Activated naive CD4-positive, alpha-beta T cell treated with anti-CD3 and anti-CD28 coated beads, Interleukin-2, amount 50 U/mL, for 72 hours (primary cell): ENCODE results near the gene UBE3D. TPM values are rescaled to one million over a fixed set of nuclear protein-coding genes. Genes with fewer than 3 reads are reported as not detected.

ENCODE experiments used
- ATAC-seq, 2 donors: fragments of 150-1000 bp; cut with Tn5 transposase; 2 replicates each; pipeline ENCODE4 v1.10.0; 2021; ENCODE audit warnings: mild to moderate bottlenecking in 2 of 2, moderate library complexity in 2 of 2
- DNase-seq, 2 donors: peaks; one replicate each; pipeline ENCODE4 v3.0.0; 2021 to 2022; ENCODE audit warnings: low spot score in 2 of 2
- H3K27ac Mint-ChIP-seq, 2 donors: one replicate each; pipeline ENCODE4 v1.8.0; 2022; ENCODE audit warnings: mild to moderate bottlenecking in 2 of 2, mixed read lengths in 2 of 2
- H3K36me3 Mint-ChIP-seq, 2 donors: one replicate each; pipeline ENCODE4 v1.8.0; 2022; ENCODE audit warnings: mixed read lengths in 2 of 2
- H3K9me3 Mint-ChIP-seq, 2 donors: one replicate each; pipeline ENCODE4 v1.8.0; 2022; ENCODE audit warnings: mixed read lengths in 2 of 2
- total RNA-seq, 2 donors: library from RNA; stranded (reverse); gene quantifications; one replicate each; pipeline ENCODE4 v1.2.3, GENCODE V29; 2022

UBE3D gene
- 10 to 100 TPM in 1 of 2 donors, 1 to 10 TPM in 1; 6.0 to 10.3 TPM for total RNA-seq

GRCh38 chr6:83065511-83066192 is at the start of gene UBE3D:
Gene UBE3D, minus strand, starts transcription at chr6:83065841. Its CDS starts 123 bp downstream, at chr6:83065718.
- DNase-seq: peak; percentile 94 to 98
- Mint-ChIP-seq H3K36me3 (no peaks in the 10 kb centered on the region), H3K9me3 (no peaks in the 10 kb centered on the region), H3K27ac (peak within 1 kb of the TSS; percentile 72 to 92)
- peak; percentile 78 to 79 for ATAC-seq

GRCh38 chr6:83114164-83114563 is 48.5 kb upstream of the UBE3D start:
- no peak for DNase-seq
- Mint-ChIP-seq H3K36me3 (no peaks in the 10 kb centered on the region), H3K9me3 (no peaks in the 10 kb centered on the region), H3K27ac (no peak overlapping the region)
- no peak for ATAC-seq

- Mint-ChIP-seq H3K27ac (no peak overlapping the region), H3K9me3 (no peaks in the 10 kb centered on the region), H3K36me3 (no peaks in the 10 kb centered on the region)
- DNase-seq: no peak
- no peak for ATAC-seq
These were observed 47.6 kb upstream of the UBE3D start for GRCh38 chr6:83113258-83113657.

- DNase-seq (no peak), ATAC-seq (no peak)
- no peak overlapping the region for H3K27ac Mint-ChIP-seq
- peaks cover 4 to 7% of the 10 kb centered on the region in 2 donors for H3K9me3 Mint-ChIP-seq
- peaks cover 9 to 15% of the 10 kb centered on the region in 2 donors for H3K36me3 Mint-ChIP-seq
These were observed 42.7 kb upstream of the UBE3D start for GRCh38 chr6:83108378-83108777.

GRCh38 chr6:83098589-83098988 is 32.9 kb upstream of the UBE3D start:
- ATAC-seq: no peak
- Mint-ChIP-seq H3K27ac (no peak overlapping the region), H3K9me3 (peaks cover 7% of the 10 kb centered on the region in 2 donors), H3K36me3 (peaks cover 14 to 29% of the 10 kb centered on the region in 2 donors)
- DNase-seq: no peak

GRCh38 chr6:83097675-83098074 is 32.0 kb upstream of the UBE3D start:
- ATAC-seq (no peak), DNase-seq (no peak)
- H3K27ac Mint-ChIP-seq: no peak overlapping the region
- peaks cover 4 to 7% of the 10 kb centered on the region in 2 donors for H3K9me3 Mint-ChIP-seq
- peaks cover 8 to 20% of the 10 kb centered on the region in 2 donors for H3K36me3 Mint-ChIP-seq

GRCh38 chr6:83097204-83097603 is 31.6 kb upstream of the UBE3D start:
- ATAC-seq: no peak

GRCh38 chr6:83096791-83097190 is 31.1 kb upstream of the UBE3D start:
- peaks cover 0 to 7% of the 10 kb centered on the region in 2 donors for H3K9me3 Mint-ChIP-seq
- DNase-seq (no peak), ATAC-seq (no peak)
- peaks cover 0 to 11% of the 10 kb centered on the region in 2 donors for H3K36me3 Mint-ChIP-seq
- H3K27ac Mint-ChIP-seq: no peak overlapping the region

More at GRCh38 chr6:83097204-83097603, 31.6 kb upstream of the UBE3D start:
- Mint-ChIP-seq H3K36me3 (peaks cover 3 to 15% of the 10 kb centered on the region in 2 donors), H3K9me3 (peaks cover 2 to 7% of the 10 kb centered on the region in 2 donors), H3K27ac (no peak overlapping the region)
- DNase-seq: no peak

GRCh38 chr6:83092756-83093399 is 27.2 kb upstream of the UBE3D start:
- ATAC-seq (no peak), DNase-seq (no peak)
- peaks cover 0 to 7% of the 10 kb centered on the region in 2 donors for H3K9me3 Mint-ChIP-seq
- no peak overlapping the region for H3K27ac Mint-ChIP-seq
- peaks cover 0 to 4% of the 10 kb centered on the region in 2 donors for H3K36me3 Mint-ChIP-seq

GRCh38 chr6:83086751-83087150 is 21.1 kb upstream of the UBE3D start:
- Mint-ChIP-seq H3K9me3 (peaks cover 0 to 11% of the 10 kb centered on the region in 2 donors), H3K27ac (peak overlapping the region; percentile 22 to 29), H3K36me3 (peaks cover 5 to 9% of the 10 kb centered on the region in 2 donors)
- DNase-seq (no peak), ATAC-seq (no peak)

GRCh38 chr6:83083476-83083875 is 17.8 kb upstream of the UBE3D start:
- H3K36me3 Mint-ChIP-seq: peaks cover 5 to 9% of the 10 kb centered on the region in 2 donors
- DNase-seq (no peak), ATAC-seq (no peak)
- H3K27ac Mint-ChIP-seq: no peak overlapping the region
- peaks cover 0 to 11% of the 10 kb centered on the region in 2 donors for H3K9me3 Mint-ChIP-seq

GRCh38 chr6:83073615-83074014 is 8.0 kb upstream of the UBE3D start:
- no peaks in the 10 kb centered on the region for H3K9me3 Mint-ChIP-seq
- DNase-seq (no peak), ATAC-seq (no peak)
- peaks cover 0 to 8% of the 10 kb centered on the region in 2 donors for H3K36me3 Mint-ChIP-seq
- H3K27ac Mint-ChIP-seq: no peak overlapping the region

- DNase-seq (no peak), ATAC-seq (no peak)
- Mint-ChIP-seq H3K9me3 (no peaks in the 10 kb centered on the region), H3K27ac (no peak overlapping the region), H3K36me3 (peaks cover 0 to 8% of the 10 kb centered on the region in 2 donors)
These were observed 7.1 kb upstream of the UBE3D start for GRCh38 chr6:83072726-83073125.

- DNase-seq (no peak), ATAC-seq (no peak)
- H3K27ac Mint-ChIP-seq: peak overlapping the region in 1 of 2 donors; percentile 84
- H3K36me3 Mint-ChIP-seq: peaks cover 0 to 8% of the 10 kb centered on the region in 2 donors
- no peaks in the 10 kb centered on the region for H3K9me3 Mint-ChIP-seq
These were observed 6.1 kb upstream of the UBE3D start for GRCh38 chr6:83071707-83072106.

GRCh38 chr6:83071023-83071422 is 5.4 kb upstream of the UBE3D start:
- peak overlapping the region in 1 of 2 donors; percentile 70 for H3K27ac Mint-ChIP-seq
- DNase-seq (no peak), ATAC-seq (no peak)
- H3K9me3 Mint-ChIP-seq: no peaks in the 10 kb centered on the region
- peaks cover 0 to 4% of the 10 kb centered on the region in 2 donors for H3K36me3 Mint-ChIP-seq

GRCh38 chr6:83069633-83070032 is 4.0 kb upstream of the UBE3D start:
- ATAC-seq (no peak), DNase-seq (no peak)
- Mint-ChIP-seq H3K9me3 (no peaks in the 10 kb centered on the region), H3K27ac (no peak overlapping the region), H3K36me3 (no peaks in the 10 kb centered on the region)

- H3K9me3 Mint-ChIP-seq: no peaks in the 10 kb centered on the region
- ATAC-seq (no peak), DNase-seq (no peak)
- H3K36me3 Mint-ChIP-seq: no peaks in the 10 kb centered on the region
- peak overlapping the region; percentile 91 to 94 for H3K27ac Mint-ChIP-seq
These were observed 3.0 kb upstream of the UBE3D start for GRCh38 chr6:83068616-83069015.
